SU-DHL-6 (cell line): Measurements from ENCODE around the gene EML1.

Source experiments
- H2AFZ ChIP-seq: fragments of 200-600 bp; sonication (generic); 2 replicates; pipeline ENCODE4 v1.6.1; 2014; ENCODE audit warnings: low read depth, mild to moderate bottlenecking, moderate library complexity, mixed read lengths, antibody characterized with exemption, low read length; ENCODE audit not compliant: severe bottlenecking
- H3F3A ChIP-seq: fragments of 200-600 bp; shearing (Covaris generic); 2 replicates; pipeline ENCODE4 v1.6.0; 2016; ENCODE audit warnings: antibody characterized with exemption, mild to moderate bottlenecking; ENCODE audit not compliant: insufficient read depth
- H3K27ac ChIP-seq: fragments of 200-600 bp; sonication (generic); 2 replicates; pipeline ENCODE4 v1.5.1; 2016; ENCODE audit warnings: low read depth, mild to moderate bottlenecking, low read length, moderate library complexity, mixed read lengths
- H3K27me3 ChIP-seq: fragments of 200-600 bp; sonication (generic), shearing (Covaris generic); 2 replicates; pipeline ENCODE4 v1.6.0; 2014; ENCODE audit warnings: mild to moderate bottlenecking, low read length
- H3K36me3 ChIP-seq: fragments of 200-600 bp; sonication (generic); 2 replicates; pipeline ENCODE4 v1.6.1; 2014; ENCODE audit warnings: mild to moderate bottlenecking, low read length, mixed read lengths
- H3K4me2 ChIP-seq: fragments of 300-600, 200-600 bp; shearing (Covaris generic), sonication (generic); 2 replicates; pipeline ENCODE4 v1.6.0; 2014; ENCODE audit warnings: low read length, low read depth, mild to moderate bottlenecking; ENCODE audit not compliant: poor library complexity, severe bottlenecking
- H3K4me3 ChIP-seq: fragments of 200-600 bp; sonication (generic); 2 replicates; pipeline ENCODE4 v1.5.1; 2014; ENCODE audit warnings: antibody characterized with exemption, low read length, mild to moderate bottlenecking, mixed read lengths; ENCODE audit not compliant: insufficient read depth, poor library complexity, severe bottlenecking
- H3K79me2 ChIP-seq: fragments of 200-600 bp; sonication (generic); 2 replicates; pipeline ENCODE4 v1.6.1; 2014; ENCODE audit warnings: mild to moderate bottlenecking, low read length, moderate library complexity; ENCODE audit not compliant: insufficient read depth
- H3K9ac ChIP-seq: fragments of 200-600 bp; sonication (generic); 2 replicates; pipeline ENCODE4 v1.7.0; 2014; ENCODE audit warnings: mild to moderate bottlenecking, low read length
- H3K9me2 ChIP-seq: fragments of 200-600 bp; sonication (generic); replicated peaks from 2 replicates; pipeline ENCODE4 v1.6.1; 2014; ENCODE audit warnings: low read length; ENCODE audit not compliant: insufficient read depth
- H3K9me3 ChIP-seq: fragments of 200-600 bp; sonication (generic); 2 replicates; pipeline ENCODE4 v1.6.1; 2014; ENCODE audit warnings: low read length, mixed read lengths; ENCODE audit not compliant: insufficient read depth
- H4K20me1 ChIP-seq: fragments of 200-600 bp; sonication (generic); 2 replicates; pipeline ENCODE4 v1.6.1; 2014; ENCODE audit warnings: low read depth, mild to moderate bottlenecking, antibody characterized with exemption, low read length, moderate library complexity, mixed read lengths
- CTCF ChIP-seq: fragments of 200-600 bp; sonication (generic); IDR thresholded peaks from one replicate; pipeline ENCODE4 v1.5.1; 2017; ENCODE audit warnings: antibody characterized with exemption, mild to moderate bottlenecking, low read length, moderate library complexity; ENCODE audit not compliant: insufficient read depth, poor library complexity, severe bottlenecking
- EZH2phosphoT487 ChIP-seq: fragments of 200-600 bp; sonication (generic), shearing (Covaris generic); conservative IDR thresholded peaks from 2 replicates; pipeline ENCODE4 v1.6.1; 2018; ENCODE audit warnings: mild to moderate bottlenecking, antibody characterized with exemption, low read length, moderate library complexity, mixed read lengths

EML1 gene

GRCh38 chr14:99784508-99784907 lies 8.7 kb upstream of the EML1 start:
- H3K9ac ChIP-seq, result no peak overlapping the region
- H3K27me3 ChIP-seq, result peaks cover 3% of the 10 kb centered on the region; the same call in 1 of the 2 replicates
- H4K20me1 ChIP-seq, result no peaks in the 10 kb centered on the region
- H3K4me3 ChIP-seq, result no peak overlapping the region
- no peaks in the 10 kb centered on the region for H3K9me2 ChIP-seq
- H2AFZ ChIP-seq, result no peak overlapping the region
- H3K9me3 ChIP-seq, result no peaks in the 10 kb centered on the region
- H3K27ac ChIP-seq, result no peak overlapping the region
- H3K4me2 ChIP-seq, result no peak overlapping the region
- no peak for TF ChIP-seq EZH2phosphoT487
- TF ChIP-seq CTCF, result no peak
- no peaks in the 10 kb centered on the region for H3K36me3 ChIP-seq
- no peaks in the 10 kb centered on the region for H3F3A ChIP-seq
- no peaks in the 10 kb centered on the region for H3K79me2 ChIP-seq

- Histone ChIP-seq H3K9ac (no peak overlapping the region), H3K27me3 (peaks cover 3% of the 10 kb centered on the region; the same call in 1 of the 2 replicates), H3K4me3 (no peak overlapping the region), H3K36me3 (no peaks in the 10 kb centered on the region), H3K79me2 (no peaks in the 10 kb centered on the region), H4K20me1 (no peaks in the 10 kb centered on the region), H3K4me2 (no peak overlapping the region), H3K9me2 (no peaks in the 10 kb centered on the region), H3F3A (no peaks in the 10 kb centered on the region), H2AFZ (no peak overlapping the region), H3K27ac (no peak overlapping the region), H3K9me3 (no peaks in the 10 kb centered on the region)
- TF ChIP-seq CTCF, result no peak
- TF ChIP-seq EZH2phosphoT487, result no peak
Measured at GRCh38 chr14:99785426-99785825, 7.8 kb upstream of the EML1 start.

GRCh38 chr14:99786511-99786989 lies 6.7 kb upstream of the EML1 start:
- H3K27ac ChIP-seq, result no peak overlapping the region
- TF ChIP-seq CTCF (no peak), EZH2phosphoT487 (no peak)
- H3K4me2 ChIP-seq, result no peak overlapping the region
- no peak overlapping the region for H3K9ac ChIP-seq
- no peaks in the 10 kb centered on the region for H3F3A ChIP-seq
- H2AFZ ChIP-seq, result no peak overlapping the region
- H3K27me3 ChIP-seq, result peaks cover 3% of the 10 kb centered on the region; the same call in 1 of the 2 replicates
- H3K9me2 ChIP-seq, result no peaks in the 10 kb centered on the region
- H3K36me3 ChIP-seq, result no peaks in the 10 kb centered on the region
- H3K79me2 ChIP-seq, result no peaks in the 10 kb centered on the region
- no peaks in the 10 kb centered on the region for H3K9me3 ChIP-seq
- no peak overlapping the region for H3K4me3 ChIP-seq
- no peaks in the 10 kb centered on the region for H4K20me1 ChIP-seq

GRCh38 chr14:99788713-99789112 lies 4.5 kb upstream of the EML1 start:
- Histone ChIP-seq H3K9me3 (no peaks in the 10 kb centered on the region), H3K9me2 (no peaks in the 10 kb centered on the region), H3K9ac (no peak overlapping the region), H3F3A (no peaks in the 10 kb centered on the region), H3K4me3 (no peak overlapping the region), H3K27ac (no peak overlapping the region), H3K79me2 (no peaks in the 10 kb centered on the region), H3K27me3 (peaks cover 3% of the 10 kb centered on the region; the same call in 1 of the 2 replicates), H3K4me2 (no peak overlapping the region), H3K36me3 (no peaks in the 10 kb centered on the region), H4K20me1 (no peaks in the 10 kb centered on the region), H2AFZ (no peak overlapping the region)
- no peak for TF ChIP-seq EZH2phosphoT487
- no peak for TF ChIP-seq CTCF
